GM21526 (cell line): Measurements from ENCODE around the gene TLR8.
"Not testable (repeated sequence)": the region's sequence is repeated elsewhere in the genome, so short reads cannot be mapped to it uniquely, and the experiment has no call there.

Source experiments
- ATAC-seq: cut with Tn5 transposase; IDR thresholded peaks from one replicate; pipeline ENCODE4 v1.9.1; 2021; ENCODE audit warnings: moderate library complexity; ENCODE audit not compliant: unreplicated experiment, low FRiP score

The TLR8 gene

DNA sequence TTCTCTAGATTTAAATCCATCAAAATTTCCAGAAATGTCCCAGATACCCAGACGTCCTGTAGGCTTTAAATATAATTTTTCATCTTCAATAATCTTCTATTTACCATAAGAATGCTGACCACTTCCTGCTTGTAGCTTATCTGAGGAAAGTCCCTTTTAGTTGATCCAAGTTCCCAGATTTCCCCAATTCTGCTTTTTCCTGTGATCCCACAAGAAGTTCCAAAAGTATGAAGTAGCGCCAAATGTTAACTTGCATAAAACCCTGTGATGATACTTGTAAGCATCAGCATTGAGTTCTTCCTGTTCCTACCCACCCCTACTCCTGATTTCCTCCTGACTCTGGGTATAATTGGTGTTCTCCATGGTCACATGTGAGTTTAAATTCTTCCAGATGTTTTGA is 10.6 kb upstream of the TLR8 start:
- no peak for ATAC-seq

DNA sequence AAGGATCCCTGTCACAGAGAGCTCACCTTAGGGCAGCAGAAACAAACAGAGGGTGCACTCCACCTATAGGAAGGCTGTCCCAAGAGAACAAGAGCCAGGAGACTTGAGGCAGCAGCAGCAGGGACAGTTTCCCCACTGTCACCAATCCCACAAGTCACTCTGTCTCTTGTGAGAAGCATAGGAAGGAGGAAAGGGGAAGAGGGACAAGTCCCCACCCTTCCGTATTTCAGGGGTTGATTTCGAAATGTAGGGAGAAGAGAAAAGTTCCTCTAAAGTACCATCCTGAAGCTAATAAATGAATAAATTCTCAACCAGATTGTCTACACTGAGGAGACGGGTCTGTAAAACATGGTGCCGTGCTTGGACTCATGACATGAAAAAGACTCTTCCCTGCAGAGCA is 9.5 kb upstream of the TLR8 start:
- ATAC-seq: no peak

DNA sequence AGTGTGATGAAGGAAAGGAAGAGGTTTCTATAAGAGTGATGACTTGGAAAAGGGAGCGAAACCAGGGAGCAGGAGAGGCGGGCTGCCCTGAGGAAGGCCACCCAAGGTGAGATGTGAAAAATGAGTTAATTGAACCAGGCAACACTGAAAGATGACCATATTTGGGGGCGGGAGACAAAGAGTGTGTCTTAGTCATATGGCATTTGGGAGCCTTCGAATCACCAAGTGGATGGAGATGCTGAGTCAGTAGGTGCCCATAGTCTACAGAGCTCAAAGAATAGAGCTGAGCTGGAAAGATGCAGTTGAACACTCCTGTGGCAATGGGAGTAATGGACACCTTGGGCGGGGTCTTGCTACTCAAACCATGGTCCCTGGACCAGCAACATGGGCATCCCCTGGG is 8.3 kb upstream of the TLR8 start:
- ATAC-seq: no peak

- ATAC-seq: no peak
Observed at GRCh38 chrX:12899506-12899905, 6.9 kb upstream of the TLR8 start.

- ATAC-seq: no peak
Observed at GRCh38 chrX:12901486-12901885, 4.9 kb upstream of the TLR8 start.

DNA sequence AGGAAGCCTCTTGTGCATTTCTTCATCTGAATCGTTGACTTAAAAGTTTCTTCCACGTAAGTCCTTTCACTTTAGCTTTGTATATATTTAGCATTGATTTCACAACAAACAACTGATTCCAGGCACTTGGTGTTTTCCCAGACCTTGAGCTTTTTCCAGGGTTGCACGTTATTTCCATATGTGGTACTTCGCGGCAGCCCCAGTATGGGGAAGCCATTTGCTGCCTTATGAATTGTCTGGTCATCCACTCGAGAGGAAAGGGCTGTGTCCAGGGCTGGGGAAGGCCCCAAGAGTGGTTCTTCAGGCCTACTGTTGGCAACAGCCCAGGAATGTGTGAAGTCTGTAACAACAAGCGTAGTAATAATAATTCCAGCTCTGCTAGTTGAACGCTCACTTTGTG is 2.8 kb upstream of the TLR8 start:
- ATAC-seq: no peak

DNA sequence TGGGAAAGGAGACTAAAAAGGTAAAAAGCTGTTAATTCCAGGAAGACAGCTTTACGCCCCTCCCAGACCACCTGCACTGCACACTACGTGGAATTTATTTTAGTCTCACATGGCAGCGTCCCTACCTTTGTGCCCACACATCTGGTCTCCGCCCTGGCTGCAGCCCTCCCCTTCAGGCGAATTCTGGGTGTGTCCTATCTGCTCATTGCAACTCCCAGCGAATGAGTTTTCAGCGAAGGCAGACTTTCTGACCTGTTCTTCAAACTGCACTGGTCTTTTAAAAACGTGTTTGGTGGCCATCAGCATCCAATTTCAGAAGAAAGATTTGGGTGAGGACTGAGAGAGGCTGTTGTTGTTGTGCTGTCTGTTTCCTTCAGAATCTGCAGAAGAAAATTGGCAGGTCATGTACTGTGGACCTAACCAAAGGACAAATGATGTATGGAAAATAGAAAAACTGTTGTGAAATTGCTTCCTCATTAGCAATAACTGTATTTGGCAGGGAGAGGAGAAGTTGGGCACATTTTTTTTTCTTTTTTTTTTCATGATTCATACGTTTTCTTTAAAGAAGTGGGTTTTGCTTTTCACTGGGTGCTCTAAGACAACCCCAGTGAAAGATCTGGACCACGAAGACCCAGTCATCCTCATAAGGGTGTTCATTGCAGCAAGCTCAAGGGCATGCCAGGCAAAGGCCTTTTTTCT is 4.2 kb downstream of the TLR8 start:
- no peak for ATAC-seq

- no peak for ATAC-seq
Observed at GRCh38 chrX:12911122-12911470, 4.7 kb downstream of the TLR8 start.

GRCh38 chrX:12912791-12913482 is 6.5 kb downstream of the TLR8 start:
- no peak for ATAC-seq

GRCh38 chrX:12917753-12918152 is 11.3 kb downstream of the TLR8 start:
- no peak for ATAC-seq

DNA sequence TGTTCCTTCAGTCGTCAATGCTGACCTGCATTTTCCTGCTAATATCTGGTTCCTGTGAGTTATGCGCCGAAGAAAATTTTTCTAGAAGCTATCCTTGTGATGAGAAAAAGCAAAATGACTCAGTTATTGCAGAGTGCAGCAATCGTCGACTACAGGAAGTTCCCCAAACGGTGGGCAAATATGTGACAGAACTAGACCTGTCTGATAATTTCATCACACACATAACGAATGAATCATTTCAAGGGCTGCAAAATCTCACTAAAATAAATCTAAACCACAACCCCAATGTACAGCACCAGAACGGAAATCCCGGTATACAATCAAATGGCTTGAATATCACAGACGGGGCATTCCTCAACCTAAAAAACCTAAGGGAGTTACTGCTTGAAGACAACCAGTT is 12.6 kb downstream of the TLR8 start:
- no peak for ATAC-seq

DNA sequence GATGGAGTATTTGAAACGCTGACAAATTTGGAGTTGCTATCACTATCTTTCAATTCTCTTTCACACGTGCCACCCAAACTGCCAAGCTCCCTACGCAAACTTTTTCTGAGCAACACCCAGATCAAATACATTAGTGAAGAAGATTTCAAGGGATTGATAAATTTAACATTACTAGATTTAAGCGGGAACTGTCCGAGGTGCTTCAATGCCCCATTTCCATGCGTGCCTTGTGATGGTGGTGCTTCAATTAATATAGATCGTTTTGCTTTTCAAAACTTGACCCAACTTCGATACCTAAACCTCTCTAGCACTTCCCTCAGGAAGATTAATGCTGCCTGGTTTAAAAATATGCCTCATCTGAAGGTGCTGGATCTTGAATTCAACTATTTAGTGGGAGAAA is 13.2 kb downstream of the TLR8 start:
- no peak for ATAC-seq

DNA sequence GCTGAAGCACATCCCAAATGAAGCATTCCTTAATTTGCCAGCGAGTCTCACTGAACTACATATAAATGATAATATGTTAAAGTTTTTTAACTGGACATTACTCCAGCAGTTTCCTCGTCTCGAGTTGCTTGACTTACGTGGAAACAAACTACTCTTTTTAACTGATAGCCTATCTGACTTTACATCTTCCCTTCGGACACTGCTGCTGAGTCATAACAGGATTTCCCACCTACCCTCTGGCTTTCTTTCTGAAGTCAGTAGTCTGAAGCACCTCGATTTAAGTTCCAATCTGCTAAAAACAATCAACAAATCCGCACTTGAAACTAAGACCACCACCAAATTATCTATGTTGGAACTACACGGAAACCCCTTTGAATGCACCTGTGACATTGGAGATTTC is 14.6 kb downstream of the TLR8 start:
- ATAC-seq: no peak

DNA sequence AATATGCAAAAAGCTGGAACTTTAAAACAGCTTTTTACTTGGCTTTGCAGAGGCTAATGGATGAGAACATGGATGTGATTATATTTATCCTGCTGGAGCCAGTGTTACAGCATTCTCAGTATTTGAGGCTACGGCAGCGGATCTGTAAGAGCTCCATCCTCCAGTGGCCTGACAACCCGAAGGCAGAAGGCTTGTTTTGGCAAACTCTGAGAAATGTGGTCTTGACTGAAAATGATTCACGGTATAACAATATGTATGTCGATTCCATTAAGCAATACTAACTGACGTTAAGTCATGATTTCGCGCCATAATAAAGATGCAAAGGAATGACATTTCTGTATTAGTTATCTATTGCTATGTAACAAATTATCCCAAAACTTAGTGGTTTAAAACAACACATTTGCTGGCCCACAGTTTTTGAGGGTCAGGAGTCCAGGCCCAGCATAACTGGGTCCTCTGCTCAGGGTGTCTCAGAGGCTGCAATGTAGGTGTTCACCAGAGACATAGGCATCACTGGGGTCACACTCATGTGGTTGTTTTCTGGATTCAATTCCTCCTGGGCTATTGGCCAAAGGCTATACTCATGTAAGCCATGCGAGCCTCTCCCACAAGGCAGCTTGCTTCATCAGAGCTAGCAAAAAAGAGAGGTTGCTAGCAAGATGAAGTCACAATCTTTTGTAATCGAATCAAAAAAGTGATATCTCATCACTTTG is 15.6 kb downstream of the TLR8 start:
- ATAC-seq: no peak

GRCh38 chrX:12922599-12922919 is 16.1 kb downstream of the TLR8 start:
- ATAC-seq: no peak

DNA sequence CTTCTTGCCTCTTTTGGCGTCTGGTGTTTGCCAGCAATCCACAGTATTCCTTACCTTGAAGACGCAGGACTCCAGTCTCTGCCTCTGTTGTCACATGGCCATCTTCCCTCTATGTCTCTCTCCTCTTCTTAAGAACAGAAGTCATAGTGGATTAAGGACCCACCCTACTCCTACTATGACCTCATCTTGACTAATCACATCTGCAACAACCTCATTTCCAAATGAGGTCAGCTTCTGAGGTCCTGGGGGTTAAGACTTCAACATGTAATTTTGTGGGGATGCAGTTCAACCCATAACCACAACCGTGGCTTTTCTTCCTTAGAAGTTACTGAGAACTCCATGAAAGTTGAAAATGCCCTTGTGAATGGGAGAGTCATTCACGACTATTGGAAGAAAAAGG is 23.3 kb downstream of the TLR8 start:
- ATAC-seq: no peak

DNA sequence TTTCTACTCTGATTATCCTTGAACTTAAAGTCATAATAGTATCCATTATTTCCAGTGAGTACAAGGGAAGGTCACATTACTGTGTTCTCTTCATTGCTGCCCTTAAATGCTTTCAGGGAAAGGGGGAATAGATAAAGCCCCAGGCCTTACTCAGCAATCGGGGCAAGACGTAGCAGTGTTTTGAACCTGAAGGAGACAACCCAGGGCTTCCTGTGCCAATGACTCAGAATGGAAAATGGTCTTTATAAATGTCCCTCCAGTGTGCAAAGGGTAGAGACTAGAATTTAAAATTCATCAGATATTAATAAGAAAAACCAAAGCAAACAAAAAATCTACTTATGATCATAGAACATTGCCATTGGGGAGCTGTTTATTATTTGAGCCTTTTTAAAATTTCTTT is 23.7 kb downstream of the TLR8 start:
- no peak for ATAC-seq

DNA sequence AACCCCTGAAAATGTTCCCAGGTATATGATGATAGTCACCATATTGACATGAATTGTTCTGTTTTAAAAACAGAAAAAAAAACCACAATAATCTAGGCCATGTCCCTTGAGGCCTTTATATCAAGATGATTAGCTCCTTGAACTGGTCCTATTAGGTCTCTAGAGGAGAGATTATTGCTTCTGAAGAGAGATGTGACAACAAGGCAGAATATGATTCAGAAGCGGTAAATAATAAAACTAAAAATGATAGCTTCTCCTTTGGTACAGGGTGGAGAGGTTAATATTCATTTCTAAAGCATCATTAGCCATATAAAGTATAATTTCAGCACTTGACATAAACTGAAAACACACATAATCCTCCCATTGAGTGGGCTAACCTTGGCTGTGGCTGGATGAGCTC is 25.8 kb downstream of the TLR8 start:
- ATAC-seq: no peak

DNA sequence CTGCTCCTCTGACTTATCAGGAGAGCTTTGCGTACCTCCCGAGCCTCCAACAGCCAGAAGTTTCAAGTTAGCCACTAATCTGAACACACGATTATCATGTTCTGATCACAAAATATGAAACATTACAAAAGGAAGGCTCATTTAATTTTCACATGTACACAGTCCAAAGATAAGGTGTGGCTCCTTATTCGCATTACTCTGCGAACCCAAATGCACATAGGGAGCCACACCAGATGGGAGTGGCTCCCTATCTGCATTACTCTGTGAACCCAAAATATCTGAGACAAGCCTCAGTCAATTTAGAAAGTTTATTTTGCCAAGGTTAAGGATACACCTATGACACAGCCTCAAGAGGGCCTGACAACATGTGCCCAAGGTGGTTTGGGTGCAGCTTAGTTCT is 28.4 kb downstream of the TLR8 start:
- no peak for ATAC-seq

DNA sequence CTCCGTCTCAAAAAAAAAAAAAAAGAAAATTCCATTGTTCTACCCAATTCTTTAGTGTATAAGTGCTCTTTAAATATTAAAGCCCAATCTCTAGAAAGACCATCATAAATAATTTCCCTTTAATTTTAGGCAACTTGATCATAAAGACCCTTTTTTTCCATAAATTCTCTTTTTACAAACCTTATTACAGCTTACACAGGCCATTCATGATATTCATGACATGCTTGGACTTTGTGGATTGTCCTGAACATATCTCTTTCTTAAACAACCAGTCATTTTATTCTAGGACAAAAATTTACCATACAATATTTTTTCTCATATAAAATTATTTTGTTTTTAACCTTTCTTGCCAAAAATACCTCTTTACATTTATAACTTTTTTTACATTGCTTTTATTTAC is 30.5 kb downstream of the TLR8 start:
- no peak for ATAC-seq

- not testable (repeated sequence) for ATAC-seq
Observed at GRCh38 chrX:12940471-12940870, 34.1 kb downstream of the TLR8 start.

DNA sequence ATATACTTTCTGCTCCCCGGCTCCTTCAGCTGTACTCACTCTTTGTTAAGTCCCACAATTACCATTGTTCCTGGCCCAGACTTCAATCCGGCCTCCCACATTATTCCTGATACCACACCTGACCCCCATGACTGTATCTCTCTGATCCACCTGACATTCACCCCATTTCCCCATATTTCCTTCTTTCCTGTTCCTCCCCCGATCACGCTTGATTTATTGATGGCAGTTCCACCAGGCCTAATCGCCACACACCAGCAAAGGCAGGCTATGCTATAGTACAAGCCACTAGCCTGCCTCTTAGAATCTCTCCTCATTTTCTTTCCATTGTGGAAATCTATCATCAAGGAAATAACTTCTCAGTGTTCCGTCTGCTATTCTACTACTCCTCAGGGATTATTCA is 37.2 kb downstream of the TLR8 start:
- ATAC-seq: not testable (repeated sequence)
